HAP-1 (cell line): ENCODE measurements around the gene BCL11A.
"Not testable (repeated sequence)": the region's sequence is repeated elsewhere in the genome, so short reads cannot be mapped to it uniquely, and the experiment has no call there.

ENCODE experiments used
- DNase-seq, 2 experiments: peaks; one replicate each; pipeline ENCODE4 v3.0.0-alpha.2; 2016 to 2020; ENCODE audit warnings: low spot score in 2 of 2
- H3K27me3 ChIP-seq: fragments of 250-450 bp; sonication (Bioruptor Pico); 2 replicates; pipeline ENCODE4 v1.5.1; 2020; ENCODE audit warnings: low read depth, mild to moderate bottlenecking, moderate library complexity
- H3K36me3 ChIP-seq: fragments of 250-450 bp; sonication (Bioruptor Pico); replicated peaks from 2 replicates; pipeline ENCODE4 v1.5.1; 2020; ENCODE audit warnings: mild to moderate bottlenecking
- H3K4me1 ChIP-seq: fragments of 250-450 bp; sonication (Bioruptor Pico); 2 replicates; pipeline ENCODE4 v1.5.1; 2020; ENCODE audit warnings: mild to moderate bottlenecking
- H3K4me3 ChIP-seq: fragments of 250-450 bp; sonication (Bioruptor Pico); 2 replicates; pipeline ENCODE4 v1.5.1; 2020; ENCODE audit warnings: mild to moderate bottlenecking, moderate library complexity
- H3K9me3 ChIP-seq: fragments of 250-450 bp; sonication (Bioruptor Pico); 2 replicates; pipeline ENCODE4 v1.5.1; 2020; ENCODE audit warnings: mild to moderate bottlenecking, moderate library complexity
- in situ Hi-C: fragments of 300-500 bp; cut with MboI; formaldehyde crosslinking; loops from 3 replicates; pipeline ENCODE4 v1.14.3; 2020; ENCODE audit warnings: low sequenced_read_pairs, inconsistent platforms, mixed read lengths

Gene BCL11A

DNA sequence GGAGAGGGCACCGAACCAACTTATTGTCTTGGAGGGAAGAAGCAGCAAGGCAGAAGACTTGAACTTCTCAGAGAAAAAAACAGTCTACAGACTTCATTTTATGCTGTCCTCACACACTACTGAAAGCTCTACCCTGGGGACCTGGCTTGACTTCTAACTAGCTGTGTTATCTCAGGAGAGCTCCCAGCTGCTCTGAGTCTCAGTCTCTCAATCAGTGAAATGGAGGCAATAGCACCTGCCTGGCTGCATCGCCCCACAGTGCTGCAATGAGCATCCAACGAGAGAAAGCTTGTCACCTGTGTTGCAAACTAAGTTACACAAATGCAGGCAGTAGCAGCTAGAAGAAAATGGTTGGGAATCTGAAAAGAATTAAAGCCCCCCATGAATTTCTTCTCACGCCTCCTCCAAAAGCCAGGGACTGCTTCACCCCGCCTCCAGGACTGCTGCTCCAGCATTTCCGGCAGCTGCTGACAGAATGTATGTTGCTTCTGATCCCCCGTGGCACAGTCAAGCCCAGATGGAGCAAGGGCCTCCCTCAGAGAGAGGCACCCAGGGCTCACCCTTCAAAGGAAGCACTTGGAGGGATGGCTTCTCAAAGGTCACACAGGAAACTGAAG lies 116.3 kb downstream of the BCL11A start:
- DNase-seq, result no peak
- in situ Hi-C loops, result no loop called here
- Histone ChIP-seq H3K4me3 (no peak overlapping the region), H3K27me3 (no peaks in the 10 kb centered on the region), H3K36me3 (no peaks in the 10 kb centered on the region), H3K4me1 (peaks cover 2% of the 10 kb centered on the region; the same call in 1 of the 2 replicates), H3K9me3 (no peaks in the 10 kb centered on the region)

DNA sequence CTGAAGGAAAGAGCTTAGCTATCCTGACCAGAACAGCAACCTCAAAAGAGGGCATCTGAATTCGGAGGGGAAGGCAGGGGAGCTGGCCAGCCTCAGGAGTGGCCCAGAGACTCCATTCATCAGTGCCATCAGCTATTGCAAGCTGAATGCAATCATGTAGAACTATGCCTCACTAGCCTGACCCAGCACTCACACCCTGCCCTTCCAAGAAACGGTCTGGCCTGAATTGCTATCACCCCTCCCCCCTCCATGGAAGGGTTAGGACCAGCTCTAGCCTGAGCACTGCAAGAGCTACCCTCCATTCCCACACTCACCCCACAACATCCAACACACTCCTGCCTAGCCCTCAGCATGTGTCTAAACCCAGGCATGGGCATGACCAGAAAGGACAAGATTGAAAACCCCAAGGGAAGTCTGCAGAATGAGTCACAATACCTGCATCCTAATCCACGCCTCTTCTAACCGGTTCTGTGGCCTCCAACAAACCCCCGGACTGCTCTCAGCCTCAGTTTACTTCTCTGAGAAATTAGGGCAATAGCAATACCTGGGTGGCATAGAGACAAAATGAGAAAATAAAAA lies 120.3 kb downstream of the BCL11A start:
- Histone ChIP-seq H3K4me1 (peaks cover 2% of the 10 kb centered on the region; the same call in 1 of the 2 replicates), H3K4me3 (no peak overlapping the region), H3K9me3 (no peaks in the 10 kb centered on the region), H3K36me3 (no peaks in the 10 kb centered on the region), H3K27me3 (no peaks in the 10 kb centered on the region)
- in situ Hi-C loops, result no loop called here
- no peak for DNase-seq

DNA sequence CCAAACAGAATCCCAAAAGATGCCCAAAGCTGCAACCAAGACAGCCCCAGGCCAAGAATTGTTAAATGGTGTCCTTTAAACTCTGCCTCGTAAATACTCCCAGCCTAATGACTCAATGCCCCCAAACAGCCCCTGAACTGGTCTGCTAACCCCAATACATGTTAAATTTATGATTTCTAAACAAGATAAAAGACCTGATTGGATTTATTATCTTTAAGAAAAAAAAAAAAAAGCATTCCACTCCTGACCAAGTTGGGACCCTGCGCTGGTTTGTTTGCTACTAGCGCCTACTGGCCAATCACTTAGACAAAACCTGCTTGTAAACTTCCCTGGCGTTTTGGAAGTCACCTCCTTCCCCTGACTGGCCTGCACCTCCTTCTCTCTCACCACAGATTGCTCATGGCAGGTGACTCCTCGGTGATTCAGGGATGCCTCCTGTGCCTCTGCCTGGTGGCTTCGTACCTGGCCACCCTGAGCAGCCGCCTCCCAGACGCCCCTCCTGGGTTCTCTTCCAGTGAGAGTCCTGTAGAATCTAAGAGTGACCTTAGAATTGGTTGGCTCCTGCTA lies 121.3 kb downstream of the BCL11A start:
- Histone ChIP-seq H3K4me1 (peaks cover 8% of the 10 kb centered on the region), H3K27me3 (no peaks in the 10 kb centered on the region), H3K36me3 (no peaks in the 10 kb centered on the region), H3K4me3 (no peak overlapping the region), H3K9me3 (no peaks in the 10 kb centered on the region)
- in situ Hi-C loops, result no loop called here
- no peak for DNase-seq

DNA sequence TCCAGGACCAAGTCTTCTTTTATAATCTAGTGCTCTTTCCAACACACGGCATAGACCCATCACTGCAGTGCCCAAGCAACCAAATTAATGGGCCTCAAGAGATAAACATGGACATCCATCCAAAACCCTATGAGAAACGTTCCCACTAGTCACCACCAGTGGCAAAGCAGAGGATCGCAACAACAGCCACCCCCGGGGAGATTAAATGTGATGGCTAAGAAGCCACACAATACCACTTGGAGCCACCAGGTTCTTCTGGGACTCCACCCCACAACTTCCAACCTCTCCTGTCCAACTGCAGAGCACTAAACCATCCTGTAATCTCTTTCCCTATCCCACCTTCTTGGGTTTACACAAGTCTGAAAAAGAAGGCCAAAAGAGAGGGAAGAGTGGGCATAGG lies 123.8 kb downstream of the BCL11A start:
- Histone ChIP-seq H3K36me3 (no peaks in the 10 kb centered on the region), H3K9me3 (no peaks in the 10 kb centered on the region), H3K4me3 (no peak overlapping the region), H3K27me3 (no peaks in the 10 kb centered on the region), H3K4me1 (peaks cover 10% of the 10 kb centered on the region)
- DNase-seq, result no peak
- in situ Hi-C loops, result no loop called here

DNA sequence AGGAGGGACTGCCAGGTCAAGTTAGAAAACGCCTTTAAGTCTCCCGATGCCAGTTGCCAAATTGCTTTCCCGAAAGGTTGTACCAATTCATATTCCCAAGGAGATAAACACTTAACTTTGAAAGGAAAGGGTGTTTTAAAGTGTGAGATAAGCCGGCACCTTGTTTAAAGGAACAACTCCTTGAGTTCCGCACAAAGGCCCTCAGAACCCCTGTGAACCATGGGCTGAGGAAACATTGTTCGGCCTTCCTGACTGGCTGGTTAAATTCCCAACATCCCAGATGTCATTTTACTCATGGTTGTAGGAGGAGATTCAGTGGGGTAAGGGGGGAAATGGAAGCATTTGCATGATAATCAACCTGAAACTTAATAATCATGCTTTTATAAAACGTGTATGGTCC lies 126.6 kb downstream of the BCL11A start:
- Histone ChIP-seq H3K36me3 (no peaks in the 10 kb centered on the region), H3K4me1 (peaks cover 31% of the 10 kb centered on the region), H3K27me3 (no peaks in the 10 kb centered on the region), H3K4me3 (no peak overlapping the region), H3K9me3 (no peaks in the 10 kb centered on the region)
- in situ Hi-C loops, result no loop called here
- DNase-seq, result peak; percentile 58 to 77

DNA sequence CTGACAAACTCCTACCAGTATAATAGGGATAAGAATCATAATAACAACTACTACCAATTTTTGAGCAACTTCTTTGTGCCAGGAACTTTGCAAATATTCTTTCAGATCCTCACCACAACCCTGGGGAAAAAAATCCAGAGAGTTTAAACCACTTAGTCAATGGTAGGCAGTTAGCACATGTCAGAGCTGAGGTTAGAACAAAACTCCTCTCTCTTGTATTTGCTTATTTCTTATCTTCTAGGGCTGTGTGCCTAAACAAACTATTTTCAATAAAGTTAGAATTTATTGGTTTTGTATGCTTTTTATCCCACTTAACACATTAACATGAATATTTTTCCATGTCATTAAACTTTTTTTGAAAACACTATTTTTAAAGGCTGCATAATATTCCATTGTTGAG lies 127.1 kb downstream of the BCL11A start:
- DNase-seq, result no peak
- in situ Hi-C loops, result no loop called here
- Histone ChIP-seq H3K4me3 (no peak overlapping the region), H3K4me1 (peaks cover 31% of the 10 kb centered on the region), H3K36me3 (no peaks in the 10 kb centered on the region), H3K9me3 (no peaks in the 10 kb centered on the region), H3K27me3 (no peaks in the 10 kb centered on the region)

DNA sequence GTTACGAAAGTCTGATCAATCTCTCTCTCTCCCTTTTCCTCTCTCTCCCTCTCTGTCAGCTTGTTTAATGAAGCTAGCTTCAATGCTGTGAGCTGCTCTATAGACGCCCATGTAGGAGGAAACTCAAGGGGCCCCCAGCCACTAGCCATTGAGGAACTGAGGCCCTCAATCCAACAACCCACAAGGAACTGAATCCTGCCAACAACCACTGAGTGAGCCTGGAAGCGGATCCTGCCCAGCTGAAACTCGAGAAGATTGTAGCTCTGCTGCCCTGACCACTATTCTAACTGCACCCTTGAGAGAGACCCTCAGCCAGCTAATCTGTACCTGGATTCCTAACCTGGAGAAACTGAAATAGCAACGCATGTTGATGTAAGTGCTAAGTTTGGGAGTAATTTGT lies 129.2 kb downstream of the BCL11A start:
- in situ Hi-C loops, result no loop called here
- no peak for DNase-seq
- no peaks in the 10 kb centered on the region for H3K36me3 ChIP-seq
- H3K27me3 ChIP-seq, result no peaks in the 10 kb centered on the region
- H3K9me3 ChIP-seq, result no peaks in the 10 kb centered on the region
- no peak overlapping the region for H3K4me3 ChIP-seq
- H3K4me1 ChIP-seq, result peaks cover 31% of the 10 kb centered on the region

DNA sequence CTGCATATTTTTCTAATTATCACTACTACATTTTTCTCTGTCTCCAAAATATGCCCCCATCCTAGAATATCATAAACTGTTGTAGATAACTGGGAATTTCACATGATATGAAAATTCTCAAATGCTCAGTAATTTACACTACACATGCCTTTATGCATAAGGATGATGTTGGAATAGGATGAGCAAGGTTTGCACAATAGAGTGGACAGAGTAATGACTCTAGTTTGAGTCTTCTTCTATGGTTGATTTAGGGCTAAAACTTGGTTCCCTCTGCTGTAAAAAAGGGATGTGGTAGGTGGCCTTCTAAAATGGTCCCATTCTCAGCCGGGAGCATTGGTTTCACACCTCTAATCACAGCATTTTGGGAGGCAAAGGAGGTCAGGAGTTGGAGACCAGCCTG lies 129.9 kb downstream of the BCL11A start:
- DNase-seq, result no peak
- Histone ChIP-seq H3K27me3 (no peaks in the 10 kb centered on the region), H3K36me3 (no peaks in the 10 kb centered on the region), H3K4me1 (peaks cover 31% of the 10 kb centered on the region), H3K9me3 (no peaks in the 10 kb centered on the region), H3K4me3 (no peak overlapping the region)
- in situ Hi-C loops, result no loop called here

DNA sequence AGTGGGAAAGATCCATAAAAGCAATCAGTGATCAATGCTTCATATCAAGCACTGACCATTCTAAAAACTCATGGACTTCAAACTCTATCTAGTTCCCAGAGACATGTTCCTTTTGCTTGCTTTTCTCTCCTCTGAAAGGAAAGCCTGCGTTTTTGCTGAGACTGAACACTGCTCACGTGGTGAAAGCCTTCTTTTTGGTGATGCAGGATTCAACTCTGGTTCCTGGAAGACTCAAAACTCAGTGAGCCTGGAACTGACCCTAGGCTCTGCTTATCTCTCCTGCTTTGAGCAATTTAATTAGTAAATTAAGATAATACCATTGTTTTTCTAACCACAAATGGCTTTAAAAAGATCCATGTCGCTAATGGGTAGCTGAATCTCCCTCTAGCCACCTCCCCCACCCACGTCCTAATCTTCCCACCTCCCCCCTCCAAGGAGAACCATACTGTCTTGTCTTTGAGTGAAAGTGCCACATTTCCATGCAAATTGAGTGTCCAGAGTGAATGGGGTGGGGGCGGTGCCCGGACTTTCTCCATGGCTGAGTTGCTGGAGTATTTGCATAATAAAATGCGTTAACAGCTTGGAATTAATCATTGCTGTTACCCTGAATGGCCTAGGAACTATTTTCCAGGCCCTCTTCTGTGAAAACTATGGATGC lies 130.5 kb downstream of the BCL11A start:
- in situ Hi-C loops, result no loop called here
- peak; percentile 94 for DNase-seq
- Histone ChIP-seq H3K4me3 (no peak overlapping the region), H3K27me3 (no peaks in the 10 kb centered on the region), H3K36me3 (no peaks in the 10 kb centered on the region), H3K4me1 (peaks cover 31% of the 10 kb centered on the region), H3K9me3 (no peaks in the 10 kb centered on the region)

DNA sequence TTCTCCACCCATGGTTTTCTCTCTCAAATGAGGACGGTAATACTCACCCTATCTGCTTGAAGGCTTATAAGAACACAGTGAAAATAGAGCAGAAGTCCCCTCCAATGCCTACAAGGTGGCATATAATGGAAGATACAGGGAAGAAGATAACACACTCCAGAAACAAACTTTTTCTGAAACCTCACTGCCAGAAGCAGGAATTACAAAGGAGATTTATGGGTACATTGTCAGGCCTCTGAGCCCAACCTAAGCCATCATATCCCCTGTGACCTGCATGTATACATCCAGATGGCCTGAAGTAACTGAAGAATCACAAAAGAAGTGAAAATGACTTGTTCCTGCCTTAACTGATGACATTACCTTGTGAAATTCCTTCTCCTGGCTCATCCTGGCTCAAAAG lies 136.2 kb downstream of the BCL11A start:
- H3K9me3 ChIP-seq, H3K4me3 ChIP-seq, in situ Hi-C loops, H3K36me3 ChIP-seq, H3K27me3 ChIP-seq, DNase-seq: not testable (repeated sequence)
- H3K4me1 ChIP-seq, result peaks cover 12% of the 10 kb centered on the region

DNA sequence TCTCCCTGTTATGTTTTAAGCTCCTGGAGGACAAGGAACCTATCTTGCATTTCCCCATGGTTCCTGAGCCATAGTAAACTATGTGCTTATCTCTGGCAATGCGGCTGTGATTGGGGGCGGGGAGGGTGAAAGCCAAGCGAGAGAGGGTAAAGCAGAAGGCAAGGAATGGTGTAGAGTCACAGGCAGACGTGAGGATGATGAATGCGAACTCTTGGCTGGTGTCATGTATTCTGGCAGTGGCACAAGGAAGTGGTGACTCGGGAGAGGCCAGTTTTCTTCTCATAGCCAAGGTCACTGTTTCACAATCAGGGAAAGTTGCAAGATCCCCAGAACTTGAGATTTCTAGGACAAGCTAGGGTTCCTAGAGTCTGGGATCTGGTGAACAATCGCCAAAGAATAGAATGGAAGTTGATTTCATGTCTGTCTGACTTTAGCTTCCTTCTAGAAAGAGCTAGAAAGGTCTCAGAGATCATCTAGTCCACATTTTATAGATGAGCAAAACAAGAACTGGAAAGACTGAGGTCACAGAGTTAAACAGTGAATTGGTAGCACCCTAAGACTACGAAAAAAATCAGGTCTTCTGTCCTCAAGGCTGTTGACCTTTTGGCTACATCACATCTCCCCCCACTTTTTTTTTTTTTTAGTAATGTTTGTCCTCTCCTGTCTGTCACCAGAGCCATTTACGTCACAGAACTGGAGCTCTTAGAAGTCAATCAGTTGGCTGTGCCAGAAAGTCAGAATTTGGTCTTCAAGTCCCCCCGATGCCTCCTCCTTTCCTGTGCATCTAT lies 137.0 kb downstream of the BCL11A start:
- peaks cover 11% of the 10 kb centered on the region for H3K4me1 ChIP-seq
- in situ Hi-C loops, result no loop called here
- no peaks in the 10 kb centered on the region for H3K36me3 ChIP-seq
- no peak for DNase-seq
- H3K27me3 ChIP-seq, result no peaks in the 10 kb centered on the region
- H3K4me3 ChIP-seq, result no peak overlapping the region
- no peaks in the 10 kb centered on the region; the same call in 1 of the 2 replicates for H3K9me3 ChIP-seq

DNA sequence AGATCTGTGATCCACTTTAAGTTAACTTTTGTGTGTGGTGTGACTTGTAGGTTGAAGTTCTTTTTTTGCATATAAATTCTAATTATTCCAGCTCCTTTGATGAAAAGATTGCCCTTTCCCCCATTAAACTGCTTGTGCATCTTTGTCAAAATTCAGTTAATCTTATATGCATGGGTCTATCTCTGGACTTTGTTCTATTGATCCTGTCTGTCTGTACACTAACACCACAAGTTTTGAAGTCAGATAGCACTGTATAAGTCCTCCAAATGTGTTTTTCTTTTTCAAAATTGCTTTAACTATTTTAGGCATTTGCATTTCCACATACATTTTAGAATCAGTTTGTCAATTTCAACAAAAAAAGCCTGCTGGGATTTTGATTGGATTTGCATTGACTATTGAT lies 137.6 kb downstream of the BCL11A start:
- H3K4me1 ChIP-seq, result peaks cover 11% of the 10 kb centered on the region
- no peaks in the 10 kb centered on the region for H3K36me3 ChIP-seq
- no peaks in the 10 kb centered on the region; the same call in 1 of the 2 replicates for H3K9me3 ChIP-seq
- H3K27me3 ChIP-seq, result no peaks in the 10 kb centered on the region
- in situ Hi-C loops, result no loop called here
- no peak overlapping the region for H3K4me3 ChIP-seq
- DNase-seq, result no peak

DNA sequence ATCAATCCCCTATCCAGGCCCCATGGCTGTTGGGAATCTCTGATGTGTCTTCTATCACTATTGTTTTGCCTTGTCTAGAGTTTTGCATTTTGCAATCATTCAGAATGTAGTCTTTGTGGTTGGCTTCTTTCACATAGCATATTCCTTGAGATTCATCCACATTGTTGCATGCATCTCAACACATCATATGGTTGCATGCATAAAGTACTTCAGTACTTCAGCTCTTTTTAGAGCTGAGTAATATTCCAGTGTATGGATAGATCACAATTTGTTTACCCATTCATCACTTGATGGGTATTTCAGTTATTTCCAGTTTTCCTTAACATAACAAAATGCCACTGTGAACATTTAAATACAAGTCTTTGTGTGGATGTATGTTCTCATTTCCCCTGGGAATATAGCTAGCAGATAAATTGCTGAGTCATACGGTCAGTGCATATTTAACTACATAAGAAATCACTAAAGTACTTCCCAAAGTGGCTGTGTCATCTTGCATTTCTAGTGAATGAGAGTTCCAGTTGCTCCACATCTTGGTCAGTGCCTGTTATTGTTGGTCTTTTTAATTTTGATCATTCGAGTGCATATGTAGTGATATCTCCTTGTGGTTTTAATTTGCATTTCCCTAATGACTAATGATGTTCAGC lies 138.8 kb downstream of the BCL11A start:
- Histone ChIP-seq H3K4me1 (peaks cover 11% of the 10 kb centered on the region), H3K27me3 (no peaks in the 10 kb centered on the region), H3K36me3 (no peaks in the 10 kb centered on the region), H3K9me3 (no peaks in the 10 kb centered on the region; the same call in 1 of the 2 replicates), H3K4me3 (no peak overlapping the region)
- in situ Hi-C loops, result no loop called here
- no peak for DNase-seq
